Neural cell (in vitro differentiated cells): ENCODE data around the gene TEX35.

Experiments
- CTCF ChIP-seq: fragments of 450-650 bp; IDR thresholded peaks from 2 replicates; pipeline ENCODE4 v1.5.1; 2014; ENCODE audit warnings: antibody characterized with exemption, mild to moderate bottlenecking, moderate library complexity; ENCODE audit not compliant: poor library complexity, severe bottlenecking
- EP300 ChIP-seq: fragments of 450-650 bp; conservative IDR thresholded peaks from 2 replicates; pipeline ENCODE4 v1.6.1; 2014; ENCODE audit warnings: antibody characterized with exemption, mild to moderate bottlenecking, moderate library complexity; ENCODE audit not compliant: poor library complexity, severe bottlenecking
- EZH2 ChIP-seq: fragments of 200-600, 300-800 bp; shearing (Covaris generic), sonication (generic); IDR thresholded peaks from 2 replicates; pipeline ENCODE4 v1.6.1; 2014; ENCODE audit warnings: antibody characterized with exemption, low read length, borderline replicate concordance, mild to moderate bottlenecking; ENCODE audit not compliant: insufficient read depth, poor library complexity, severe bottlenecking
- POLR2AphosphoS5 ChIP-seq: IDR thresholded peaks from 2 replicates; pipeline ENCODE4 v1.6.1; 2012
- RAD21 ChIP-seq: fragments of 450-650 bp; conservative IDR thresholded peaks from 2 replicates; pipeline ENCODE4 v1.6.1; 2014; ENCODE audit warnings: antibody characterized with exemption, mild to moderate bottlenecking, moderate library complexity
- REST ChIP-seq: IDR thresholded peaks from 2 replicates; pipeline ENCODE4 v1.6.1; 2012; ENCODE audit warnings: borderline replicate concordance
- TAF1 ChIP-seq: IDR thresholded peaks from 2 replicates; pipeline ENCODE4 v1.6.1; 2012; ENCODE audit warnings: low read depth

GRCh38 chr1:178495741-178496409, 17.0 kb upstream of the TEX35 start:
- TF ChIP-seq CTCF, result no peak
- TF ChIP-seq RAD21, result no peak
- no peak for TF ChIP-seq POLR2AphosphoS5
- TF ChIP-seq REST, result no peak
- no peak for TF ChIP-seq EZH2
- TF ChIP-seq TAF1, result no peak
- TF ChIP-seq EP300, result no peak
